Transverse colon (tissue), 4 donors: ENCODE results near the gene PDZD2.

Source experiments
- CTCF ChIP-seq, 5 experiments: fragments of 200-600 bp in 3 of 5; fragments of 450-650 bp in 2 of 5; sonication (generic) in 3 of 5; IDR thresholded peaks; 1 replicate in 2 of 5; 2 replicates in 3 of 5; pipeline ENCODE4 v1.5.1; 2016 to 2017; ENCODE audit warnings: antibody characterized with exemption in 5 of 5, inconsistent platforms in 3 of 5, mild to moderate bottlenecking in 2 of 5, moderate library complexity in 1 of 5
- EP300 ChIP-seq: sonication (generic); formaldehyde crosslinking; IDR thresholded peaks from one replicate; pipeline ENCODE4 v1.6.1; 2017; ENCODE audit warnings: antibody characterized with exemption, low read depth
- POLR2A ChIP-seq: fragments of 450-650 bp; IDR thresholded peaks from one replicate; pipeline ENCODE4 v1.6.1; 2016; ENCODE audit warnings: antibody characterized with exemption, mild to moderate bottlenecking, moderate library complexity
- POLR2AphosphoS5 ChIP-seq, 3 donors: sonication (generic); formaldehyde crosslinking; IDR thresholded peaks; one replicate each; pipeline ENCODE4 v1.6.1; 2016; ENCODE audit warnings: antibody characterized with exemption in 3 of 3

GRCh38 chr5:31986101-31986500, 347.2 kb downstream of the PDZD2 start:
- TF ChIP-seq CTCF (IDR thresholded peaks at IDR 0.05) (no peak), POLR2A (no peak), POLR2AphosphoS5 (IDR thresholded peaks at IDR 0.05) (no peak), EP300 (no peak)
